IPS-NIHi11 (cell line): ENCODE results near the gene IPPK.
A peak's percentile ranks its signal among the peaks of the same experiment; 100 is the strongest.
"Not testable (repeated sequence)": the region's sequence is repeated elsewhere in the genome, so short reads cannot be mapped to it uniquely, and the experiment has no call there.

Experiments used
- DNase-seq: peaks from one replicate; pipeline ENCODE4 v3.0.0; 2012; ENCODE audit warnings: mixed read lengths, low spot score

The IPPK gene

DNA sequence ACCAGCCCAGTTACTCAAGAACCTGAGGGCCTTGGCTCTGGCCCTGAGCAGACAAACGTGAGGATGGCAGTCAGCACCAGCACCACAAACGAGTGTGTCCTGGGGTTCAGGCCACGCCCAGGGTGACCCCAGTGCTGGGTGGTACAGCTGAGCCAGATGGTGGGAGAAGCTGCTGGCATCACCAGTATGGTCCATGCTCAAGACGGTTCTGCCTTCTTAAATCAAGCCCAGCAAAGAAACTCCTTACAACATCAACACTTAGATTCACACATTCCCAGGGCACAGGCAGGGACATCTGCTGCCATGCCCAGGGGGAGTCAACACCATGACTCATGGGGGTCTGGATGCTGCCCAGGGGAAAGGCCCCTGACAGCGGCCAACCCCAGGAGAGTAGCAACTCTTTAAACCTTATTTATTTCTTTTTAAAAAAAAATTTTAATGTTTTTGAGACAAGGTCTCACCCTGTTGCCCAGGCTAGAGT is 31.3 kb downstream of the IPPK start:
- DNase-seq, result no peak

DNA sequence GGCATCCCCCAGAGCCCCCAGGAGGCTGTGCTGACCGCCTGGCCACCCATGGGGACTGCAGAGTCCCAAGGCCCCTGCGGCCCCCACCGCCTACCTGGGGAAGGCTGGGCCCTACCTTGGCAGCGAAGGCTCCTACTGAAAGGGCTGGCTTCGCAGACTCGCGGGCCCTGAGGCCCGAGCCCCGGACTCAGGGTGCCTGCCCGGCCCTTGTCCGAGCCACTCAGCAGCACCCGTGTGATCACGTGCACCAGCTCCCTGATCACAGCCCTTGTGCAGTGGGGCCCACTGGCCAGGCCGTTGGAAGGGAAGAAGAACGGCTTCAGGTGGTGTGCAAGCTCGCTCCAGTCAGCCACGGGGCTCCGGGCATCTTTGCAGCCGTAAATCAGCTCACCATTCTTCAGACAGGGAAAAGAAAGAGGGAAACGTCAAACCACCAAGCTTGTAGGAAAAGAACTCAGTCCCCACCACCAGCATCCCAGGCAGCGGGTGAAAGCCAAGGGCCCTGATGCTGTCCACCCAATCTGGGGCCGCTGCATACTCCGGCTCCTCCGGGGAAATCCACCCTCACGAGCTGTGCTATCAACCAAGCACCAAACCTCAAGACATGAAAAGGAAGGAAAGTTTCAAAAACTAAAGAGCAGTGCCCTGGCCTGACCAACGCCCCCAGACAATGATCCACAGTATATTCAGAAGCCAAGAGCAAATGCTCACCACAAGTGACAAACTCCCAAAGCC is 31.9 kb downstream of the IPPK start:
- no peak for DNase-seq

DNA sequence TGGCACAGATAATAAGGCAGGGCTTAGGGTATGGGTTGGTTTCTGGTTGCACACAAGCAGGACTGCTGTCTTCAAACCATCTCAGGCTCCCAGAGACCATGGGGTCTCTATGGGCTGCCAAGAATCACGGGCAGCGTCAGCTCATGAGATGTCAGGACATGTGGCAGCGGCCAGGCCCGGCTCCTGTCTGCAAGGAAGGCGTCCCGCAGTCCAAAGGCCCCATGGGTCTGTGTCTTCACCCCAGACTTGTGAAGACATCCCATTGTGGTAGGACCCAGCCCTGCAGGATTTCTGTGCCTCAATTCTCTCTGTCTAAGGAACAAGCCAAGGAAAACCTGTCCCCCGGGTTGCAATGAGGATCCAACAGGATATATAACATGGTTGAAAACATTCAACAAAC is 32.6 kb downstream of the IPPK start:
- DNase-seq, result no peak

DNA sequence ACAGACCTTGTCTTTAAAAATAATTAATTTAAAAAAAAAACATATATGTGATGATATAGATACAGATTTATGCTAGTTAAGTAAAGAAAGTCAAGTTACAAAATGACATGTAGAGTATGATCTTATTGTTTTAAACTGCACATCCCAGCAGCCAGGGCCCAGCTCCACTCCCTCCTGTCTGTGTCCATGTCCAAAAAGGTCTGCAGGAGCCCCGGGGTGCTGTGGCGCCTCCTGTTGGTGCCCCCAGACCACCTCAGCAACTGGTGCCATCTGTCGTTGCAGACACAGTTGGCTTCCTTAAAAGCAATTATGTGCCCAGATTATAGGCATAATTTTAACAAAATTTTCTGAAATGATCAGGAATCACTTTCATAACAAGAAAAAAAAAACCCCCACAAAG is 33.3 kb downstream of the IPPK start:
- no peak for DNase-seq

DNA sequence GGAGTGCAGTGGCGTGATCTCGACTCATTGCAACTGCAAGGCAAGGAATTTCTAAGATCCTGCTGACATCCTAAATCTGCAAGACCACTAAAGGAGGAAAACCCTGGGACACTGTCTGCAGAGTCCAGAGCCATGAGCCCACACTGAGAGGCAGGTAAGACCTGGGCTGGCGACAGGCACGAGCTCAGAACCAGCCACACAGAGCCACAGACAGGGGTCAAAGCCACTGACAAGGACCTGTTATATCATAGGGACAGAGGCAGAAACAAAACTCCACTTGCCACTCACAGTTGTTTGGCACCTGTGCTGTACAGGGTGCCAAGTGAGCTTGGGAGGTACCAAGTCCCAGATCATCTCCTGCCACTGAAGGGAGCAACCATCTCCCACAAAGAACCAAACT is 34.2 kb downstream of the IPPK start:
- no peak for DNase-seq

DNA sequence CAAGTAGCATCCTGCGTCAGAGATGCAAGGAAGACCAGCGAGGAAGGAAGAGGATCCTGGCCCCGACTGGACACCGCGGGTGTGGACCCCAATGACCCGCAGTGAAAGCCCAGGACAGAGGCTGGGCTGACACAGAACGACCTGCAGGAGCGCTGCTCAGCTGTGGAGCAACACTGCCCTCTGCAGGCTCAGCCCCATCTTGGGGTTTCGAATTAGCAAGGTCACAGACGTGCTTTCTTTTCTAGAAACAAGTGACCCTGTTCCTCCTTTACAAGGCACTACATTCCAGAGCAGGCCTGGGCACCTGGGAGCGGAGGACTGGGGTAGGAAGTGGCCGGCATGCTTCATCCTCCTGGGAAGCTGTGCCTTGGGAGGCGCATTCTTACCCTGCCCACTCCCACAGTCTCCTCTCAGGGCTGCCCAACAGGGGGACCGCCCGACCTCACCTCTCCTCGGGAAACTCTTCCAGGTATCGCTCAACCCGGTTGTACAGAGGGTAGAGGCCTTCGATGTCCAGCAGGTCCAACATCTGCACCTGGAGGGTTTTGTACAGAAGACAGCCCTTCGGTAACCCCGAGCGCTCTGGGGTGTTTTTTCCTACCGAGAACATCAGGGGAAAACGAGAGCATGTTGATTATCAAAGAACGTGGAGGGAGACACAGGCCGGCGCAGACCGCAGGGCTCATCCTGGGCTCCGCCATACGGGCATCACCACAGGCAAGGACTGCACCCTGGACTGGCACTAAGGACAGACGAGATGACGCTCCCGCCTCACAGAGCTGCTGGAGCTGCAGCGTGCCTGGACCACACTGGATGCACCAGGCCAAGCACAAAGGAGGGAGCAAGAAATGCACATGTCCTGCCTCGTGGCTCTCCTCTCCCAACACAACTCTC is 35.0 kb downstream of the IPPK start:
- peak; percentile 91 for DNase-seq

DNA sequence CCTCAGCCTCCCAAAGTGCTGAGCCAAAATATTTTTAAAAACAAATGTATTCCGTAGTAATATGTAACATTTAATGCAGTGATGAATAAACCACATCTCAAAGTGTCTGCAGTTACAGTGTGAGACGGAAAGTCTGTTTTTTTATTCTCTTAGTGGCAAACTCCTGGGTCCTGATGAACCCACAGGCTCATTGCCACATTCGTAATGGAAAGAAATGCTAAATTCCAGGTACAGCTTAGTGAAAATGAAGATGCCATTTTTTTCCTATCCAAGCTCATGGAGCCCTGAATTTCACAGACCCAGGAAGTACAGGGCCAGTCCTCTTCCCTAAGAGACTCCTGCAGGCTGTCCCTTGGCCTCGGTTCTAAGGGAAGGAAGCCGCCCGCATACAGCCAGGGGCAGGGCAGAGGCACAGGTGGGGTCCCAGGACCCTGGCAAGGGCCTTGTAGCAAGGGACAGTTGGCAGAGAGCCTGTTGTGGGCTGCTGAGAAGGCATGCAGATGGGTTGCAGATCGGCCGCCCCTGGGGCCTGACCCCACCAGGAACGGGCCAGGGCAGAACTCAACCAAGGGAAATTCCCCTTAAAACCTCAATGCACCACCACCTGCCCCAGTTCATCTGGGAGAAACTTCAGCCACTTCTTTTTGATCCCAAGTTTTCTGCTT is 36.2 kb downstream of the IPPK start:
- DNase-seq, result no peak

DNA sequence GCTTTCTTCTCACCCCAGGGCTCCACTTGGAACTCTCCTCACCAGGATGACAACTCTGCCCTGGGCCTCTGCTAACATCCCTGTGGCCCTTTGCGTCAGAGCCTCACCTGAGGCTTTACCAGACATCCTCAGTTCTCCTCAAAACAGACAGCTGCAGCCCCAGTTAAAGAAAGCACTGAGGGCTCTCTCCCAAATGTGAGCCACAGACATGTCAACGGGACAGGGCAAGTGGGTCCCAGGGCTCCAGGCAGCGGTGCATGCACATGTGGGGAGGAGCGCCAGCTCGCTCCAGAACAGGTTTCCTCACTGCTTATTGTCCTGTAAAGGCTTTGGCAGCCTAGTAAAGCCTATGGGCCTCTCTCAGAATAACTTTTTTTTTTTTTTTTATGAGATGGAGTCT is 37.3 kb downstream of the IPPK start:
- DNase-seq, result no peak

DNA sequence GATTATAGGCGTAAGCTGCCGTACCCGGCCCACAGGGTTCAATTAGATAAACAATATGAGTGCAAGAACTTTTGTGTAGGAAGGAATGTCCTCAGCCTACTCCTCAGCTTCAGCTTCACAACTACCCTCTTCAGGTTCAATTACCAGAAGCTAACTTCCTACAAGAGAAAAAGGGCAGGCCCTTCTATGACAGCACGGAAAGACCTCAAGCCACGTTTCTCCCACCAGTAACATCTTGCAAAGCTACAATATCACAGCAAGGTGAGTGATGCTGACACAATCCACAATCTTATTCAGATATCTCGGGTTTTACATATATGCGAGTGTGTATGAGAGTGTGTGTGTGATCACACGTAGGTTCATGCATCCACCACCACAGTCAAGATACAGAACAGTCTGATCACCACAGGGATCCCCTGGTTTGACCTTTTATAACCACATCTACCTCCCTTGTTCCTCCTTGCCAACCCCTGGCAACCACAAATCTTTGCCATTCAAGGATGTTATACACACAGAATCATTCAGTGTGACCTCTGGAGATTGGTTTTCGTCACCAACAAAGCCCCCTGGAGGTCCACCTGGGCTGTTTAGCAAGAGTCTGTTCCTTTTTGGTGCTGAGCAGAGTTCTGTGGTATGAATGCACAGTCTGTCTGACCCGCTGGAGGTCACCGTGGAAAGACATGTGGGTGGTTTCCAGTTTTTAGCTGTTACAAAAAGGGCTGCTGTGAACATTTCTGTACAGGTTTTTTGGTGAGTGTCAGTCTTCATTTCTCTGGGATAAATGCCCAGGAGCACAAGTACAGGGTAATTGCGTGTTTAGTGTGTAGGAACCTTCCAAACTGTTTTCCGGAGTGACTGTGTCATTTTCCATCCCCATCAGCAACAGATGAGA is 38.2 kb downstream of the IPPK start:
- no peak for DNase-seq

DNA sequence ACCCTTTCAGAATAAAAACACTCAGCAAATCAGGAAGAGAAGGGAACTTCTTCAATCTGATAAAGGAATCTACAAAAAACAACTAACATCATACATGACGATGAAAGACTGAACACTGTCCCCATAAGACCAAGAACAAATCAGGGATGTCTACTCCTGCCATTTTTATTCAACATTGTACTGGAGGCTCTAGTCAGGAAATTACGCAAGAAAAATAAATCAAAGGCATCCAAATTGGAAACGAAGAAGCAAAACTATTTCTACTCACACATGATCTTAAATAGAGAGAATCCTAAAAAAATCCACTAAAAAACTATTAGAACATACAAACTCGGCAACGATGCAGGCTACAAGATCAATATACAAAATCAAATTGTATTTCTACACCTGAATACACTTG is 42.3 kb downstream of the IPPK start:
- no peak for DNase-seq

DNA sequence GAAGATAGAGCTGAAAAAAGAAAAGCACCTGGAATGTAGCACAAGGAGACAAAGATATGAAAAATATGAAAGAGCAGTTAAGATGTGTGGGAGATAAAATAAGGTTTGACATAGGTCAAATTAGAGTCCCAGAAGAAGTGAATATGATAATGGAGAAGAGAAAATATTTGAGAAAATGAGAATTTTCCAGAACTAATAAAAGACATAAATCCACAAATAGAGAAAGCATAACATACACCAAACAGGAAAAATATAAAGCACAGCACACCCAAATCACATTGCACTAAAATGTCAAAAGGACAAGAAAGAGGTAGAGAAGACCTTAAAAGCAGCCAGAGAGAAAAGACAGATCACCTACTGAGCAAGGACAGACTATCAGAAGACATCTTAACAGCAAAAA is 43.4 kb downstream of the IPPK start:
- DNase-seq, result no peak

DNA sequence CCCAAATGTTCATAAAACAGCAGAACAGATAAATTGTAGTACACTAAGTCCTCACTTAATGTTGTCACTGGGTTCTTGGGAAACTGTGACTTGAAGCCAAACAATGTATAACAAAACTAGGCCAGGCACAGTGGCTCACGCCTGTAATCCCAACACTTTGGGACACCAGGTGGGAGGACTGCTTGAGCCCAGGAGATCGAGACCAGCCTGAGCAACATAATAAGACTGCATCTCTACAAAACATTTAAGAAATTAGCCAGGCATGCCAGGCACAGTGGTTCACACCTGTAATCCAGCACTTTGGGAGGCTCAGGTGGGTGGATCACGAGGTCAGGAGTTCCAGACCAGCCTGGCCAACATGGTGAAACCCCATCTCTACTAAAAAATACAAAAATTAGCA is 46.0 kb downstream of the IPPK start:
- not testable (repeated sequence) for DNase-seq

DNA sequence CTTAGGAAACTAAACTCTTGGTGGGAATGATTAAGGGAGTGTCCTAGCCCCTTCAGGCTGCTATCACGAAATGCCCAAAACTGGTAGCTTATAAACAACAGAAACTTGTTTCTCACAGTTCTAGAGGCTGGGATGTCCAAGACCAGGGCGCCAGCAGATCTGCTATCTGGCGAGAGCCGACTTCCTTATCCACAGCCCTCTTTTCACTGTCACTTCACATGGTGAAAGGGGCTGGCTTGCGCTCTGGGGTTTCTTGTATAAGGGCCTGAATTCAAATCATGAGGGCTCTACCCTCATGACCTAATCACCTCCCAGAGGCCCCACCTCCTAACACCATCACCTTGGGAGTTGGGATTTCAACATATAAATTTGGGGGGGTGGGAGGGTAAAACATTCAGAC is 49.1 kb downstream of the IPPK start:
- DNase-seq, result no peak

DNA sequence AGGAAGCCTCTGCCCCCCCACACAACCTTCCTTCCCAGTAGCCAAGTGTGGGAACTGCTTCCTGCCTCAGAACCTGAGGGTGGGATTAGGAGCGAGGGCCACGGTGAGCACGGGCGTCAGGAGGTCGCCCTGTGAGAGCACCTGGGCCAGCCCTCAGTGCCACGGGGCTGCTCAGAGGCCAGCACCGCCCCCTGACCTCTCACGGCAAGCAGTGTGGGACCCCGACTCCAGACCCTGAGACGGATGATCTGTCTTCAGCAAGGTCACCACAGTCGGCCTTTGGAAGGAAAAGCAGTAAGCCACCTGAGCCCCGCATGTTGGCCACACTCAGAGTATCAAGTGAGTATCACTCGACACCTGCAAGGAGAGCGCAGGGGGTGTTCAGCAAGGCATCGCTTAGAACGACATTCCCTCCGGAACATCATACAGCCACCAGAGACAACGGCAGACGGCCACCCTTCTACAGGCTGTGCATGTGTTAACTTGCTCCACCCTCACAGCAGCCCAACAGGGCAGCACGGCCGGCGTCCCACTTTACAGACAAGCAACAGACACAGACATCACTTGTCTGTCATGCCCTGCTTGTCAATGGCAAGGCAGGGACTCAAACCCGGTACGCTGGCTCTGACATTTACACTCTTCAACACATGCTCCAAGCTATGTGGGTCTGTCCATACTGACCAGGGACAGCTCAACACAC is 50.2 kb downstream of the IPPK start:
- DNase-seq, result no peak

DNA sequence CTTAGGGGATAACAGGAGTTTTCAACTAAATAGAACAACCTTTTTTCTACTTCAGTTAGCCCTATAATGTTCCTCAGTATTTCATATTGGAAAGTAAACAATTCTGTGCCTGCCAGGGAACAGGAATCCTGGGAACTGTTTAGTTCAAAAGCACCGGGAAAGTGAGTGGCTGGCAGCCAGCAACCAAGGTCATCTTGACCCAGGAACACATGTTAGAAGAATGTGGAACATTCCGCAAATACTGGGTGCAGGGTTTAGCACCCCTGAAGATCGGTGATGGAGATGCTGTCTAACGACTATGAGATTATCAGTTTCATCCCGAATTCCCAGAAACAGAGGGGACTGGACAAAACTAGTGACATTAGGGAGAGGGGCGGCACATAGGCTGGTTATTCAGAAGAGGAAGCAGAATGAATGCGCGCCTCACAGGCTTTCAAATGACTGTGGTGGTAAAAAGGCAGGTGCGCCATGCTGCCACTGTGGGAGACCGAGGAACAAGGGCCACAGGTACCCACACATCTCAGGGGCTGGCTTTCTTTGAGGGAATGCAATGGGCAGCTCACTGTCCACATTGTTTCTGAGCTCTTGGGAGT is 51.2 kb downstream of the IPPK start:
- no peak for DNase-seq

DNA sequence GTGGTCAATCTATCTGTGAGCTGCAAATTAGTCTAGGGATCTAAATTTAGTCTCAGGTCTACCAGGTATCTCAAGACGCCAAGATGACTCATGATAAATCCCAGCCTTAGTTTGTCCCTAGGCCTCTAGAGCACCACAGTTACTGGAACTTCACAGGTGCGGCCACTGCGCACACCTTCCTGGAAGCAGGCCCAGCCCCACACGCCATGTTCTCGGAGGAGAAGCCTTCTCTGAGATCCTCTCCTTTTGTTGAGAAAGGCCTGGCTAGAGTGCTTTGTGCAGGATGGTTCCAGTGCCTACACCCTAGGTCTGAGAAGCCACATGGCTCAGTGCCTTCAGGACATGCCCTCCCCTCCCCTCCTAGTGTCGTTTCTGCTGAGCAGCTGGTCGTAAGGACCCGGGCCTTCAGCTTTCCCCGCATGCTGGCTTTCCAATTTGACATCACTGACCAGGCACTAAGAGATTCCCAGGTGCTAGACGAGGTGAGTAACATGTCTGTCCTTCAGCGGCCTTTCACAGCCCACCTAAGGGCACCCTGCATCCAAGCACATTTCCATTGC is 51.9 kb downstream of the IPPK start:
- no peak for DNase-seq

DNA sequence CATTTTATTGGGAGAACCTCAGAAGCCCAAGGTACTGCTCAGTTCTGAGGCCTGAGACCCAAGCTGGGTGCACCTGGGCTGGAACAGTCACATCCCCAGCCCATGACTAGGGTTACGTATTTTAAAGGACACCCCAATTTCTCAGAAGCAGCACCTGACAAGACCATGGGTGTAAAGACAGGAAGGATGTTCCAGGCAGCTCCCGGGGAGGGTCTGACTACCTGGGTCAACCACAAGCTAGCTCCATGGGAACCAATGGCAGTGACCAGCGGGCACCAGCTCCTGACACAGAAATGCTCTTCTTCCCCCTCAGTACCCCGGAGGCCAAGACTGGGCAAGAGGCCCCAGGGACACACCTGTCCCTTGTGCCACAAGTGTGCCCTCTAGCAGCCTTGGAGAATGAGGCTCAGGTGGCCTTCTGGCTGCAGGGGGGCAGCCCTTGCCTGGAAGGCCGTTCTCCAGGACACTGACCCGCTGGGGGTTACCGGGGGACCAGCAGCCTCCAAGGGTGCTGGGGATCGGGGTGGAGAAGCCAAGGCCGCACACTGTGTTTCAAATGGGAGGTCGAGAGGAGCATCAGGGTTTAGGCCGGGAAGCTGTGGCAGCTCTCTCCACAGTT is 52.6 kb downstream of the IPPK start:
- DNase-seq, result no peak

DNA sequence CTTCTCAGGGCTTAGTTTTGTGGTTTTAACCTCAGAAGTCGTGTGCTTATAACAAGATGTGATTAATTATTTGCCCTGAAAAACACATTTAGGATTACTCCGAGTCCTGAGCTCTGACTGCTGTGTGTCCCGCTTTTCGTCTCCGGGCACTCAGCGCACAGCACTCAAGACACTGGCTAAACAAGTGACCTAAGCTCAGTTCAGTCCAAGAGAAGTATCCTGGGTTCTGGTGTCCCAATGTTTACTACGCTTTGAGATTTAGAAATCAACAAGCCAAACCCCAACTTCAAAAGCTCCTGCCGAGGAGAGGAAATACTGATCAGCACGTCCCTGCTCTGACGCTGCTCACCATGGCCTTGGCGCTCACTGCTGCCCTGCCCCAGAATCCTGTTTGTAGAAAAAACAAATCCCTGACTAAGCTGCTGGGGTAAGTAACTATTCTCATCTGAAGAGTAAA is 53.2 kb downstream of the IPPK start:
- DNase-seq, result no peak

DNA sequence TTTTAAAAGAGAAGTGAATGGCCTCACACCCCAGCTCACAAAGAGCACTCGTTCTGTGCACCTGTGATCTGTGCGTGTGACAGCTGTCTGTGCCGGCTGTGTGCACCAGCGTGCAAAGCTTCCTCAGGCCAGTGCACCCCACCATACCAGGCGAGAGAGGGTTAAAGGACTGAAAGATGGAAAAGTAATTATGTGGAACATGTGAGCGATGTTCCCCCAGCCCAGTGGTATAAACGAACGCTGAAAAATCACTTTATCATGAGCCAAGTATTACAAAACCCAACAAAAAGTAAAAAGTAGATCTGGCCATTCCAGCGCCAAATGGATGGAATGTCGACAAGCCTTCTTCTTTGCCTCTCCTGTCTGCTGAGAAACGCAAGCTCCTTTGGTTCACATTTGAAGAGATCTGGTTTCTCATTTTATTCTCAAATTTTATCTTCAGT is 53.7 kb downstream of the IPPK start:
- no peak for DNase-seq

DNA sequence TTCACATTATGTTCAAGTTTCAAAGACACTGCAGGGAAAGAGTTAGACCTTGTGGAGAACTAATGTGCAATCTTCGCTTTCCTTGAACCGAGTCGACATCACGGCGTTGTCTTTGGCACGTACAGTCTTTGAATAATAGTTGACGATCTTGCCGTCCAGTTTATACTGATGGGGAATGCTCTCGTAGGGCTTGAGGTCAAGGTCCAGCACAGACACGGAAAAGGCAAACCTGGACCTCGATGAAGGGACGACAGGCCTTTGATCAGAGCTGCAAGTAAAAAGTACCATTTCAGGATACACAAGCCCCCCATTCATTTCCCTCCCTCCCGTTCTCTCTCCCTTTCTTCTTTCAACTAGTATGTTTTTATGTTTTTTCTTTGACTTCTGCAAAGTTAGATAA is 54.1 kb downstream of the IPPK start:
- DNase-seq, result no peak
